GM21447 (cell line): ENCODE results near the gene CGREF1.
"Not testable (repeated sequence)": the region's sequence is repeated elsewhere in the genome, so short reads cannot be mapped to it uniquely, and the experiment has no call there.

ENCODE experiments used
- ATAC-seq: cut with Tn5 transposase; IDR thresholded peaks from one replicate; pipeline ENCODE4 v1.9.1; 2021; ENCODE audit not compliant: unreplicated experiment

The CGREF1 gene

GRCh38 chr2:27115519-27115918 lies 3.4 kb downstream of the CGREF1 start:
- ATAC-seq = no peak

- ATAC-seq = not testable (repeated sequence)
Measured at GRCh38 chr2:27111392-27112078, 7.4 kb downstream of the CGREF1 start.

- ATAC-seq = not testable (repeated sequence)
Measured at GRCh38 chr2:27110603-27111352, 8.2 kb downstream of the CGREF1 start.

GRCh38 chr2:27109083-27109482 lies 9.8 kb downstream of the CGREF1 start:
- no peak for ATAC-seq

GRCh38 chr2:27108221-27108620 lies 10.7 kb downstream of the CGREF1 start:
- no peak for ATAC-seq

GRCh38 chr2:27105981-27106380 lies 12.9 kb downstream of the CGREF1 start:
- ATAC-seq = no peak

- ATAC-seq = no peak
Measured at GRCh38 chr2:27102329-27102728, 16.6 kb downstream of the CGREF1 start.

GRCh38 chr2:27100036-27100435 lies 18.9 kb downstream of the CGREF1 start:
- no peak for ATAC-seq

GRCh38 chr2:27099334-27099955 lies 19.5 kb downstream of the CGREF1 start:
- ATAC-seq = no peak

- ATAC-seq = no peak
Measured at GRCh38 chr2:27097341-27097740, 21.6 kb downstream of the CGREF1 start.

- ATAC-seq = no peak
Measured at GRCh38 chr2:27096748-27097297, 22.1 kb downstream of the CGREF1 start.

- ATAC-seq = no peak
Measured at GRCh38 chr2:27095745-27096651, 22.9 kb downstream of the CGREF1 start.

- ATAC-seq = no peak
Measured at GRCh38 chr2:27095427-27095744, 23.5 kb downstream of the CGREF1 start.

- ATAC-seq = no peak
Measured at GRCh38 chr2:27094353-27094984, 24.5 kb downstream of the CGREF1 start.

GRCh38 chr2:27093430-27094352 lies 25.2 kb downstream of the CGREF1 start:
- no peak for ATAC-seq

- ATAC-seq = no peak
Measured at GRCh38 chr2:27092696-27093429, 26.1 kb downstream of the CGREF1 start.

GRCh38 chr2:27091746-27092695 lies 26.9 kb downstream of the CGREF1 start:
- ATAC-seq = no peak
